GM21737 (cell line): ENCODE results near the gene NFYA.
"Not testable (repeated sequence)": the region's sequence is repeated elsewhere in the genome, so short reads cannot be mapped to it uniquely, and the experiment has no call there.

Source experiments
- ATAC-seq: cut with Tn5 transposase; IDR thresholded peaks from one replicate; pipeline ENCODE4 v1.9.1; 2021; ENCODE audit warnings: mild to moderate bottlenecking, moderate library complexity; ENCODE audit not compliant: unreplicated experiment

Gene NFYA

DNA sequence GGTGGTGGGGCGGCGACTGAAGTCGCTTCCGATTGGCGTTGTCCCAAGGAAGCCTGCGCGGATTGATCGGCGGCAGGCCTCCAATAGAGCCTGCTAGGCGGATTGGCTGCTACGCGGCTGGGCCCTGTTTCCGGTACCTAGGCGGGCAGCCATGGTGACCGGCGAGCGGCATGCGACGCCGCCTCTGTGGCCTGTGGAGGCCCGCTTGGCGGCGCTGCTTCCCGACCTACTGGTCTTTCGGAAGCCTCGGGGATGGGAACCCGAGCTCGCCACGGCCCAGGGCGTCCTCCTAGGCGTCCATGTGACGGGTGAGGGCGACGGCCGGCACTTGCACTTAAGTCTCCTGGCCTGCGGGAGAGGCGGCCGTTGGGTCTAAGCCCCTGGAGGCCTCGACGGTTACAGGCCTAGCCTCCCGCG is 28.1 kb downstream of the NFYA start:
- no peak for ATAC-seq

DNA sequence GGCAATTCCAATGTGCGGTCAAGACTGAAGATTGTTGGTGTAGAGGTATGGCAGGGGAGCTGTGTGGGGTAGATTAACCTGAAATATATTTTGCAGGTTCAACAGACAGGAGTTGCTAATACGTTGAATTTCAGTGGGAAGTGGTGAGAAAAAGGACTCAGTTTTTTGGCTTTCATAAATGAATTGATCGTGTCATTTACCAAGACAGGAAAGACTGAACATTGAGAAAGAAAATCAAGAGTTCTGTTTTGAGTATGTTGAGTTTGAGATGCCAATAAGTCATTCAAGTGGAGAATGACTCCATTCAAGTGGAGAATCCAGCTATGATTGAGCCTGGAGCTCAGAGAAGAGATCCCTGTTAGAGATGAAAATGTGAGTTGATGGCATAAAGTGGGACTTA is 31.1 kb downstream of the NFYA start:
- ATAC-seq, result no peak

DNA sequence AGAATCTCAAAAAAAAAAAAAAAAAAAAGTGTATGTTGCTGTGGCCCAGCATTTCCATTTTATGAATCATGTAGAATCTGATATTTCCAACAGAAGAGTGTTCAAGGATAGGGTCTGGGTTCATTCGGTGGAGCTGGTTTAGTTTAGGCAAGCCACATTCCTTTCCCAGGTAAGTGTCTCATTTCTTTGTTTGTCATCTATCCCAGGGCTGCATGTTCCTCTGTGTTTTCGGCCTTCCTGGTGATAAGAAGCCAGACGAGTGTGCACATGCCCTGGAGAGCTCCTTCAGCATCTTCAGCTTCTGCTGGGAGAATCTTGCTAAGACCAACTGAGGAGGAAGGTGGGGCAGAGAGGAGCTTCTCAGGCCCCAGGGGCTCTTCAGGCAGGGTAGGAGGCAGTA is 38.2 kb downstream of the NFYA start:
- ATAC-seq, result no peak

DNA sequence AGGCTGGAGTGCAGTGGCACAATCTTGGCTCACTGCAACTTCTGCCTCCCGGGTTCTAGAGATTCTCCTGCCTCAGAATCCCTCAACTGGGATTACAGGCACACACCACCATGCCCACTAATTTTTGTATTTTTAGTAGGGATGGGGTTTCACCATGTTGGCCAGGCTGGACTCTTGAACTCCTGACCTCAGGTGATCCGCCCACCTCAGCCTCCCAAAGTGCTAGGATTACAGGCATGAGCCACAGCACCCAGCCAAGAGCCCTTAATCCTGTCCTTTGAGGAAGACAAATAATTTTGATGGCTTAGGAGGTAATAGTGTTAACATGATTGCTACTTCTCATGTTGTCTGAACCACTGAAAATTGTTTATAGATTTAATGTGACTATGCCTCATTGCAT is 42.3 kb downstream of the NFYA start:
- ATAC-seq, result not testable (repeated sequence)

DNA sequence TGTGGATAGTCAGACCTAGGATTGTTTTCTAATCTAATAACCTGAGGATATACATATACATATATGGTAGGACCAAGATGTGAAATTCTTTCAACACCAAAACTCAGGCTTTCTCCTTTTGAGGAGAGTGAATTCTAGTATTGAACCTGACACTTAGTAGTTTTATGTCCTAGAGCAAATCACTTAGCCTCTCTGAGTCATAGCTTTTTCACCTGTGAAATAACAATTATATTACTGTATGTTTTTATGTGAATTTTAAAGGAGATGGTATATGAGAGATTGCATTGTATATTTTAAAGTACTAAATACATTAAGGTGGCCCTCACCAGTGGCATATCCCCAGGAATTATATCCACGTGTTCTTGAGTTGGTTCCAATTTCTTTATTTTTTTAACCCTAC is 46.7 kb downstream of the NFYA start:
- ATAC-seq, result no peak

DNA sequence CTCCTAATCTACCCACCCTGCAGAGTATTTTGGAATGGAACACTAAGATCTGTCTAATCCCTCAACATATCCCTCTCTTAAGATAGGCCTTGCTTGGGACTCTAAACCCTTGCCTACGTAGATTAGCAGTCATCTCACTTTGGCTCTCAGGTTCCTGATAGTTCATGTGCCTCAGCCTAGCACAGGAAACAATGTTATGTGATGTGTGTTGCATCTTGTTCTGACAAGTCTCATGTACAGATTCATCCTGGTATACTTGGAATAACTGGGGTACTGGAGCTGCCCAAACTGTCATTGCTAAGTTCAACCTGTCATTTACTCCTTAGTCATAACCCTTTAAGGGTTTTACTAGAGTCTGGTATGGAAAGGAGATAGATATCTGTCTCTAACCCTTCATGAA is 47.3 kb downstream of the NFYA start:
- no peak for ATAC-seq

DNA sequence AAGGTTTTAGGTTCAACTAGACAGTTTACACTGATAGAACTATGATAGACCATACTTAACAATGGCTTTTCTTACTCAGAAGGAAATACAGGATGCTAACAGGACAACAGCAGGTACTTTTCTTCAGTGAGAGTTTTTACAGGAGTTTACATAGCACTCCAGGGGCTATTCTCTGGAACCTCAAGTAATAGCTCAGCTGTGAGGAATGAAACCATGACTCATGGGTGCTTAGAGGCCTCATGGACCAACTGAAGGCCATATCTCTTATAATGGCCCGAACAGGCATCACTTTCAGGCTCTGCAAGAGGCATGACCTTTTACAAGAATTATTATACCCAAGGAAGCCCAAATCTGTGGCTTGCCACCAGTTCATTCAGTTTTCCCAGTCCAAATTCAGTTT is 49.6 kb downstream of the NFYA start:
- no peak for ATAC-seq

DNA sequence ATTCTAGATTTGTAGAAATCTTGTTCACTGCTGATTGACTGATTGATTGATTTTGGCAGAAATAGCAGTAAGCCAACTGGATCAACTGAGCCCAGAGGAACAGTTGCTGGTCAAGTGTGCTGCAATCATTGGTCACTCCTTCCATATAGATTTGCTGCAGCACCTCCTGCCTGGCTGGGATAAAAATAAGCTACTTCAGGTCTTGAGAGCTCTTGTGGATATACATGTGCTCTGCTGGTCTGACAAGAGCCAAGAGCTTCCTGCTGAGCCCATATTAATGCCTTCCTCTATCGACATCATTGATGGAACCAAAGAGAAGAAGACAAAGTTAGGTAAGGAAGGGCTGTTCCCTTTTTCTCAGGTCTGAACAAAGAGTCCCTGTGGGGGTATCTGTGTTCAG is 50.1 kb downstream of the NFYA start:
- ATAC-seq, result no peak

DNA sequence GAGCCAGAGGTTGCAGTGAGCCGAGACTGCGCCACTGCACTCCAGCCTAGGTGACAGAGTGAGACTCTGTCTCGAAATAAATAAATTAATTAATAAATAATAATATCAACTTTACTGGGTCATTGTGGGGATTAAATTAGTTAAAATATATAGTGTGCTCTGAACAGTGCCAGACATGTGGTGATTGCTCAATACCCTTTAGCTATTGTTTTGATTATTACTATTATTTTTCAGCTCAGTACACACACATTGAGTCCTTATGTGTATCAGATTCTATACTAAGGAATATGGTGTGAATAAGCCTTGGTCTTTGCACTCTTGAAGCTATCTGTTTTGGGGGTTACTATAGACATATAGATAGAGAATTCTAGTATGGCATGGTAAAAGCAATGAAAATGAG is 52.5 kb downstream of the NFYA start:
- no peak for ATAC-seq

DNA sequence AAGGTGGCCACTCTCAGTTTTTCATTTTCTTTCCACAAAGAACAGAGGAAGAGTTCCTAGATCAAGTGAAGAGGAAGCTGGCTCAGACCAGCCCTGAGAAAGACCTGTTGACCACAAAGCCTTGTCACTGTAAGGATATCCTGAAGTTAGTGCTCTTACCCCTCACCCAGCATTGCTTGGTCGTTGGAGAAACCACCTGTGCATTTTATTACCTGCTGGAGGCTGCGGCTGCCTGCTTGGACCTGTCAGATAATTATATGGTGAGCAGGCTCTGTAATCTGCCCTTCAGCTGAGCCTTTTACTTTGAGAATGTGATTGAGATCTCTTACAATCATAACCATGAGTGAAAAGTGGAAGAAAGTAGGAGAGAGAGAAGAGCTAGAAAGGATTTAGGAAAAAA is 59.5 kb downstream of the NFYA start:
- no peak for ATAC-seq

DNA sequence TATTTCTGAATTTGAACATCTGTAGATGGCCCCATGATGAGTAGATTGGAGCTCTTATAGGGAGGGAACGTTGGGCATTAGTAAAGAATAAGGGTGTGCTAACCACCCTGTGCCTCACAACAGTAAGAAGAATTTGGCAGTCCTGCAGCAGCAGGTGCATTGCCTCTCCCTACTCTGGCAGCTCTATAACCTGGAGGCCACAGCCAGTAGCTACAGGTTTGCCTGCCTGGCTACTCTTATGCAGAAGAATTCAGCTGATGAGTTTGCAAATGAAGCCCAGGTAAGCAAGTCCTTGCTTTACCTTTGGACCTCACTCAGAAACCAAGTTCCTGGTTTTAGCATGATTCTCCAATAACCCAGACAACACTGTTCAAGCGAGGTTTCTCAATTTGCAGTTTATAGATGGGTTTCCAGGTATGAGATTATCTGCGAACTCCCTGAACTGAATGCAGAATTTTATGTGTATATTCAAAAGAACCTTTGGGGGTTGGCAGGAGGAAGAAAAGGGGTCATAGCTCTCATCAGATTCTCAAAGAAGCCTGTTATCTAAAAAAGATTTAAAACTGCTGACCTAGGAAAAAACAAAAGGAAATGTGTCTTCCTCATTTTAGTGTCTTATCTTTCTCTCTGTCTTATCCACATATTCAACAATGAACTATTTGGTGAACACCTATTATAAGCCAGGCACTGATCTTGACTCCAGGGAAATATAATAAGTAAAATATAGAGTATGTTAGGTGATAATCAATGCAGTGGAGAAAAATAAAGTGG is 62.5 kb downstream of the NFYA start:
- no peak for ATAC-seq

DNA sequence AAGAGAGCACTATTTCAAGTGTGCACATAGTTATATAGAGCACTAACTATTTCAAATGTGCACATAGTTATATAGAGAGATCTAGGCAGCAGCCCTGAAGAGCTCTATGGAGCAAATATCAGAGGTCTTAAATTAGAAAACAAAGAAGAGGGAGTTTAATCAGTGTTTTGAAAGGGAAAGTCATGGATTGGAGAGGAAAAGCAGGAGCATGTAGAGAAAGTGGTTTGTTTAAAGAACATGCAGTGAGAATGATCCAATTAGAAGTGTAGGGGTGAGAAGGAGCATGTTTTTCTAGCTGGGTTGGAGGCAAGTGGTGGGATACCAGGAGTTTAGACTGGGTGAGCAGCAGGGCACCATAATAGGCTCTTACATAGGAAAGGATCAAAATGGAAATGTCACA is 64.1 kb downstream of the NFYA start:
- ATAC-seq, result no peak

DNA sequence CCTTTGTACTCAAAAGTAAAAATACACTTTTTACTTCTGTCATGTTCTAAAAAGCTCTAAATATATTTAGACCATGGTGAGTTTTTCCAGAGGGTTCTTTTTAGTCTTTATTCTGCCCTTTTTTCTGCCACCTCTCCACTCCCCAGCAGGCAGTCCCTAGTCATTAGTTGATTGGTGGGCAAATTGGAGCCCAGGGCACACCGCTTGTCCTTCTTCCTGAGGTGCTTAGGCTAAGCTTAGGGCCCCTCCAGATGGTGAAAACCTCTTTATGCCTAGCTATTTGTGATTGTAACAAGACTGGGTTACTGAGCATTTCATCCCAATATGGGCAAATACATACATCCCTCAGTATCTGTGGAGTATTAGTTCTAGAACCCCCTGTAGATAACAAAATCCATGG is 75.1 kb downstream of the NFYA start:
- no peak for ATAC-seq
